GM21526 (cell line): Measurements from ENCODE around the gene TRIM74.
"Not testable (repeated sequence)": the region's sequence is repeated elsewhere in the genome, so short reads cannot be mapped to it uniquely, and the experiment has no call there.

Experiments
- ATAC-seq: cut with Tn5 transposase; IDR thresholded peaks from one replicate; pipeline ENCODE4 v1.9.1; 2021; ENCODE audit warnings: moderate library complexity; ENCODE audit not compliant: unreplicated experiment, low FRiP score

The TRIM74 gene

GRCh38 chr7:72960626-72961345 is 8.5 kb downstream of the TRIM74 start:
- ATAC-seq = not testable (repeated sequence)

GRCh38 chr7:72960029-72960428 is 9.2 kb downstream of the TRIM74 start:
- not testable (repeated sequence) for ATAC-seq

GRCh38 chr7:72954563-72955198 is 14.6 kb downstream of the TRIM74 start:
- ATAC-seq = peak; percentile 83

DNA sequence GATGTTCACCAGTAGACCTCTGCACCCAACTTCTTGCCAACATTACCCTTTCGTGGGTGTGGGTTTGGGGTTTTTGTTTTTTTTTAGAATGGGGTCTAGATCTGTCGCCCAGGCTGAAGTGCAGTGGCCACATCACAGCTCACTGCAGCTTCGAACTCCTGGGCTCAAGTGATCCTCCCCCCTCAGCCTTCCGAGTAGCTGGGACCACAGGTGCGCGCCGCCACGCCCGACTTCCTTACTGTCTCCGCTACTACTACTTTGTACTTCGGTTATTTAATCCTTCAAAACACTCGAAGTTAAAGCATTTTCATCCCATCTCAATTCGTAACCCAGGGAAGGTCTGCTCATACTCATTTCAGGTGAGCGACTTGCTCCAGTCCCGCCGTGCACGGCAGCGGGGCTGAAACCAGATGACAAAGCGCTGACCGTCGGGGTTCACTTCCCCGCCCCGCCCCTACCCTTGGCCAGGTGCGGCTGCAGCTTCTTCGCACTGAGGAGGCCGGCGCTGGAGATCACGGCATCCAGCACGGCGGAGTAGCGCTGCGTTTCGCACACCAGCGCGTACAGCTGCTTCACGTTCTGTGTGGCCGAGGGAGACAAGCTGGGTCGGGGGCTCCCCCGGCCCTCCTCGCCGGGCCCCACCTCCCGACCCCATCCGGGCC is 15.2 kb downstream of the TRIM74 start:
- peak; percentile 32 for ATAC-seq

DNA sequence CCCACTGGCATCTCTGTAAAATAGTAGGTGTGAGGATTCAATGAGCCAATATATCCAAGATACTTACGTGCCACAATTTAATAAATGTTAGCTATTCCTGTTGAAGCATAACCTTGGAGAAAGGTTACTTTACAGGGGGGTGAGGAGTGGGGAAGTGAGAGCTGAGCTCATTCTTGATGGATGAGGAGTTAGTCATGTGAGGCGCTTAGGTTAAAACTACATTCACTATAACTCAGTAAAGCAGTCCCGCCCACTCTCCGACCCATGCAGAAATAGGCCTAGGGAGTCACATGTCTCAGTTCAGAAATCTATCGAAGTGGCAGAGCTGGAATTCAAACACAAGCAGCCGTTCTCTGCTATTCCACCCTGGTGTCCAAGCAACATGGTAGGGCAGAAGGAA is 18.8 kb downstream of the TRIM74 start:
- ATAC-seq = not testable (repeated sequence)

DNA sequence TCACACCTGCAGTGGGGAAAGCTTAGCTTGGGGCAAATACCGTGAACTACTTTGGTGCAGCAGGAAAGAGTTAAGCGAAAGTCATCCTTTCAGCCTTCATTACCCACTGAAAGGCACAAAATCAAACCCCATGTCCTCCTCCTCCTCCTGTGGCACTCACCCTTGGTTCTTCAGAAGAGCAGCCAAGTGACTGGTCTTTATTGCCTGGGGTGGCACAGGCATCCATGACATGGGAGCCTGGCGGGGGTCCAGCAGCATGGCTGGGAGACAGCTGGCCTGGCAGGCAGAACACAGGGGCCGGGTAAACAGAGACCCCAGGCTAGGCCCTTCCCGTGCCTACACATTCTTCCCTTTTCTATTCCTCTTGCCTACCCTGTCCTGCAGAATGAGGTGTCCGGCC is 19.6 kb downstream of the TRIM74 start:
- ATAC-seq = not testable (repeated sequence)

DNA sequence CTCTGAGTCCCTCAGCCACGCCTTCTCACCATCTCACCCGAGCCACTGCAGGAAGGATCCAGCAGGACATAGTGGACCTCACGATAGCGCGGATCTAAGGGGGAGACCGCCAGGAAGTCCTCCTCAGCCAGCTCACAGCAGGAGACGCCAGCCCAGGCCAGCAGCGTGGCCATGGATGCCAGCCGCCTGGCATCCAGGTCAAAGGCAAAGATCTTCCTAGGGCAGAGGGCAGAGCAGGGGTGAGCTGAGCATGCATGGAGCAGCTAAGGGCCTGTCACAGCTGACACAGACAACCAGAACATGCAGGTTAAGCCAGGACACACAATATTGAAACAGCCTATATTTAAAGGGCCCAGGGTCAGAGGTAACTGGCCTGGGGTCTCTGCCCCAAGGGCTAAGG is 20.0 kb downstream of the TRIM74 start:
- not testable (repeated sequence) for ATAC-seq

DNA sequence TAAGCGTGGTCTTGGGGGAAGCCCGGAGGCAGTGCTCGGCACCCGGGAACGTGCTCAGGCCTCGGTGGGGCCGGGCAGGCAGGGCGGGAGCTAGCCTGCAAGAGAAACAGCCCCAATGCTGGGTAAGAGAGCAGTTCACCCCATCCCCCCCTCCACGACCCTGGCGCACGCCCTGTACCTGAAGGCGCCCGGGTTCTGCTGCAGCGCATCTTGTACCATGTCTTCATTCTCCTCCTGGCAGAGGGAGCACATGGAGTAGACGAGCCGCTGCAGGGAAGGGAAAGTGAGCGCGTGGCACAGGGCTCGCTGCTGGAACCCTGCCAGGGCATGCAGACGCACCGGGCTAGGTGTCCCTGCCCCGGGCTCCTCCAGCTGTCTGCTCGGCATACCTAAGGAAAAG is 20.6 kb downstream of the TRIM74 start:
- ATAC-seq = not testable (repeated sequence)

- not testable (repeated sequence) for ATAC-seq
Measured at GRCh38 chr7:72946130-72946745, 23.0 kb downstream of the TRIM74 start.

- not testable (repeated sequence) for ATAC-seq
Measured at GRCh38 chr7:72945597-72945996, 23.7 kb downstream of the TRIM74 start.

DNA sequence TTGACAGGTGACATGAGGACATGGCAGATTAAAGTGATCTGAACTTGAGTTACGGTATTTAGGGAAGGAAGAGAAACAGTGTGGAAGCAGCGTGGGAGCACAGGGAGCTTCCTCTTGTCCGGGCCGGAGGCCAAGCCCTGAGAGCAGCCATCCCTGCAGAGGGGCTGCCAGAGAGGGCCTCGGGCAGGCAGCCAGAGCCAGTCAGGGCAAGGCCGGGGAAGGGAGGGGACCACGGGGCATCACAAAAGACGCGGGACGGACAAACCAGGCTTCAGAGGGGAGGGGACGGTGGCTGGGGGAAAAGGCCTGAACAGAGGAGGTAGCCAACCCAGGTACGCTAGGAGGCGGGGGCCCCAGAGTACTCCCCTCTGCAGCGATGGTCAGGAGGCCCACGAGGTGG is 24.3 kb downstream of the TRIM74 start:
- not testable (repeated sequence) for ATAC-seq

GRCh38 chr7:72942956-72943355 is 26.3 kb downstream of the TRIM74 start:
- ATAC-seq = not testable (repeated sequence)

GRCh38 chr7:72942022-72942705 is 27.1 kb downstream of the TRIM74 start:
- ATAC-seq = not testable (repeated sequence)

- not testable (repeated sequence) for ATAC-seq
Measured at GRCh38 chr7:72928216-72928615, 41.0 kb downstream of the TRIM74 start.

GRCh38 chr7:72927791-72928190 is 41.5 kb downstream of the TRIM74 start:
- ATAC-seq = not testable (repeated sequence)

GRCh38 chr7:72925546-72926120 is 43.6 kb downstream of the TRIM74 start:
- no peak for ATAC-seq

DNA sequence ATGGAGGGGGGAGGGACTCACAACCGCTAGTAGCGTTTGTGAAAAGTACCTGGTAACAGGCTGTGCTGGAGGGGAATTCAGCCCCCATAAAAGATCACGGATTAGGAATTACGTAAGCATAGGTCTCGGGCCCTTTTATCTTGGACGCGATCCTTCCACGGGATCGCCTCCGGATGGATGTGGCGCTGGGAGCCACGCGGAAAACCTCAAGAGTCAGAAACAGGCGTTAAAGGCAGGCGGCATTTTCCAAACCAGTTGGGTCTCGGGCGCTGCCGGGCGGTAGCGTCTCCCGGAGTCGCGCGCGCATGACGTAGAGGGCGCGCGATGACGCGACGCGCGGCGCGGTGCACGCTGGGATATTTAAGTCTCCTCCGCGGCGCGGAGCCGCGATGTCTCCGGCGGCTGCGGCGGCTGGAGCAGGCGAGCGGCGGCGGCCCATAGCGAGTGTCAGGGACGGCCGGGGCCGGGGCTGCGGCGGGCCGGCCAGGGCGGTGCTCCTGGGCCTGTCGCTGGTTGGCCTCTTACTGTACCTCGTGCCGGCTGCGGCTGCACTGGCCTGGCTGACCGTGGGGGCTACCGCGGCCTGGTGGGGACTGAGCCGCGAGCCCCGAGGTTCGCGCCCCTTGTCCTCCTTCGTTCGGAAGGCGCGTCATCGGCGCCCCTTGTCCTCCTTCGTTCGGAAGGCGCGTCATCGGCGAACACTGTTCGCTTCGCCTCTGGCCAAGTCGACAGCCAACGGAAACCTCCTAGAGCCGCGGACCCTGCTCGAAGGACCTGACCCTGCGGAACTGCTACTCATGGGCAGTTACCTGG is 44.3 kb downstream of the TRIM74 start, which contains the start of gene POM121:
Gene POM121, plus strand, starts transcription at position 363 of the 813 bp plus-strand sequence. Its CDS starts 27 bp downstream, at position 390.
- peak; percentile 72 for ATAC-seq

DNA sequence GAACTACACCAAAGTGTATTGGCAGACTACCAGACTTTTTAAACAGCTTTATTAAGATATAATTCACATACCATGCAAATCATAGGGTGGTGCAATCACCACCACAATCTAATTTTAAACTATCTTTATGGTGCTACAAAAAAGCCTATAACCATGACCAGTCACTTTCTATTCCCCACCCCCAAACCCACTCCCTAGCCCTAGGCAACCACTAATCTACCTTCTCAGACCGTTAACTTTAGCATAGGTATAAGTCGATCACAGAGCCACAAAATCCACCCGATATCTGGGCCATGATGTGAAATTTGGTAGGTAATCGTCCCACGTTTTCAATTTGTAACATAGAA is 44.9 kb downstream of the TRIM74 start:
- peak; percentile 6 for ATAC-seq

GRCh38 chr7:72919256-72919775 is 50.0 kb downstream of the TRIM74 start:
- no peak for ATAC-seq
